Activated CD4-positive, CD25-positive, alpha-beta regulatory T cell treated with anti-CD3 and anti-CD28 coated beads, Interleukin-2, amount 50 U/mL, for 24 hours (primary cell): ENCODE results near the gene GNPAT.
"Not testable (repeated sequence)": the region's sequence is repeated elsewhere in the genome, so short reads cannot be mapped to it uniquely, and the experiment has no call there.

Experiments
- ATAC-seq, 2 donors: fragments of 150-1000 bp; cut with Tn5 transposase; one replicate each; pipeline ENCODE4 v1.10.0; 2021; ENCODE audit warnings: mild to moderate bottlenecking in 1 of 2, moderate library complexity in 1 of 2

GNPAT gene

GRCh38 chr1:231240883-231241735 is at the start of gene GNPAT:
Gene GNPAT, plus strand, starts transcription at chr1:231241212. Its CDS starts 167 bp downstream, at chr1:231241379.
- peak; percentile 96 to 97 for ATAC-seq

- ATAC-seq, result no peak
These were observed 48.3 kb upstream of the GNPAT start for GRCh38 chr1:231192620-231193163.

- ATAC-seq, result no peak
These were observed 47.2 kb upstream of the GNPAT start for GRCh38 chr1:231193710-231194340.

- no peak for ATAC-seq
These were observed 46.6 kb upstream of the GNPAT start for GRCh38 chr1:231194476-231194842.

- ATAC-seq, result no peak
These were observed 46.0 kb upstream of the GNPAT start for GRCh38 chr1:231194843-231195516.

GRCh38 chr1:231196307-231196706 is 44.7 kb upstream of the GNPAT start:
- no peak for ATAC-seq

GRCh38 chr1:231196728-231197127 is 44.3 kb upstream of the GNPAT start:
- no peak for ATAC-seq

GRCh38 chr1:231199868-231200267 is 41.1 kb upstream of the GNPAT start:
- no peak for ATAC-seq

GRCh38 chr1:231200388-231201031 is 40.5 kb upstream of the GNPAT start:
- ATAC-seq, result no peak

- no peak for ATAC-seq
These were observed 39.5 kb upstream of the GNPAT start for GRCh38 chr1:231201375-231201978.

- ATAC-seq, result no peak
These were observed 38.9 kb upstream of the GNPAT start for GRCh38 chr1:231201979-231202633.

GRCh38 chr1:231203259-231204057 is 37.6 kb upstream of the GNPAT start:
- no peak for ATAC-seq

GRCh38 chr1:231206856-231207255 is 34.2 kb upstream of the GNPAT start:
- ATAC-seq, result no peak

- ATAC-seq, result no peak
These were observed 33.6 kb upstream of the GNPAT start for GRCh38 chr1:231207437-231207836.

- ATAC-seq, result no peak
These were observed 32.0 kb upstream of the GNPAT start for GRCh38 chr1:231208980-231209379.

- no peak for ATAC-seq
These were observed 31.5 kb upstream of the GNPAT start for GRCh38 chr1:231209531-231209930.

- no peak for ATAC-seq
These were observed 30.9 kb upstream of the GNPAT start for GRCh38 chr1:231210126-231210525.

GRCh38 chr1:231211005-231211857 is 29.8 kb upstream of the GNPAT start:
- ATAC-seq, result peak; percentile 85 to 88

- not testable (repeated sequence) for ATAC-seq
These were observed 28.7 kb upstream of the GNPAT start for GRCh38 chr1:231212301-231212700.
